Astrocyte (in vitro differentiated cells and primary cell): ENCODE measurements around the gene FSTL5. TPM values are rescaled to one million over a fixed set of nuclear protein-coding genes. Genes with fewer than 3 reads are reported as not detected.

Experiments used
- DNase-seq: peaks from one replicate; pipeline ENCODE4 v3.0.0-alpha.2; 2010; ENCODE audit warnings: low read depth
- FAIRE-seq: peaks from 2 replicates; lab custom pipeline; 2011; peaks lifted over from hg19 to GRCh38; lab: Jason Lieb, UNC
- H2AFZ ChIP-seq: 2 replicates; pipeline ENCODE4 v1.6.0; 2012; ENCODE audit warnings: low read depth, low read length, inconsistent platforms
- H3K27ac ChIP-seq: 2 replicates; pipeline ENCODE4 v1.5.1; 2011; ENCODE audit warnings: low read depth, low read length, inconsistent platforms
- H3K27me3 ChIP-seq: 2 replicates; pipeline ENCODE4 v1.6.0; 2011; ENCODE audit warnings: low read length, inconsistent platforms; ENCODE audit not compliant: insufficient read depth
- H3K36me3 ChIP-seq: 2 replicates; pipeline ENCODE4 v1.5.1; 2011; ENCODE audit warnings: low read length, inconsistent platforms; ENCODE audit not compliant: insufficient read depth
- H3K4me1 ChIP-seq: 2 replicates; pipeline ENCODE4 v1.5.1; 2011; ENCODE audit warnings: low read length, inconsistent platforms; ENCODE audit not compliant: insufficient read depth
- H3K4me2 ChIP-seq: 2 replicates; pipeline ENCODE4 v1.6.0; 2012; ENCODE audit warnings: low read length, inconsistent platforms
- H3K4me3 ChIP-seq: 2 replicates; pipeline ENCODE4 v1.5.1; 2011; ENCODE audit warnings: low read depth, mild to moderate bottlenecking, low read length, inconsistent platforms; ENCODE audit not compliant: insufficient read depth
- H3K79me2 ChIP-seq: 2 replicates; pipeline ENCODE4 v1.6.0; 2012; ENCODE audit warnings: mild to moderate bottlenecking, low read length, inconsistent platforms; ENCODE audit not compliant: insufficient read depth
- H3K9ac ChIP-seq: 2 replicates; pipeline ENCODE4 v1.6.0; 2012; ENCODE audit warnings: mild to moderate bottlenecking, low read length, inconsistent platforms
- H3K9me3 ChIP-seq: 2 replicates; pipeline ENCODE4 v1.5.1; 2012; ENCODE audit warnings: low read depth, mild to moderate bottlenecking, low read length, inconsistent platforms; ENCODE audit not compliant: insufficient read depth
- H4K20me1 ChIP-seq: 2 replicates; pipeline ENCODE4 v1.6.0; 2012; ENCODE audit warnings: low read length, inconsistent platforms; ENCODE audit not compliant: insufficient read depth
- H3K27ac Mint-ChIP-seq: one replicate; pipeline ENCODE4 v1.8.0; 2021; ENCODE audit warnings: mild to moderate bottlenecking, mixed read lengths; ENCODE audit not compliant: unreplicated experiment
- H3K27me3 Mint-ChIP-seq: one replicate; pipeline ENCODE4 v1.8.0; 2021; ENCODE audit warnings: low read depth, mixed read lengths; ENCODE audit not compliant: unreplicated experiment
- H3K36me3 Mint-ChIP-seq: one replicate; pipeline ENCODE4 v1.8.0; 2021; ENCODE audit warnings: low read depth, mixed read lengths; ENCODE audit not compliant: unreplicated experiment
- H3K4me1 Mint-ChIP-seq: one replicate; pipeline ENCODE4 v1.8.0; 2021; ENCODE audit warnings: low read depth, mixed read lengths; ENCODE audit not compliant: unreplicated experiment
- H3K4me3 Mint-ChIP-seq: one replicate; pipeline ENCODE4 v1.8.0; 2021; ENCODE audit warnings: mild to moderate bottlenecking, moderate library complexity, mixed read lengths; ENCODE audit not compliant: unreplicated experiment
- H3K9me3 Mint-ChIP-seq: one replicate; pipeline ENCODE4 v1.8.0; 2021; ENCODE audit warnings: mild to moderate bottlenecking, mixed read lengths; ENCODE audit not compliant: unreplicated experiment
- EZH2 ChIP-seq: IDR thresholded peaks from 2 replicates; pipeline ENCODE4 v1.6.1; 2012; ENCODE audit warnings: mild to moderate bottlenecking, low read length, inconsistent platforms; ENCODE audit not compliant: insufficient read depth
- total RNA-seq: library from RNA; stranded (reverse); gene quantifications from 2 replicates; pipeline ENCODE4 v1.2.1, GENCODE V29; 2021
- TF ChIP-seq, protein P1 (sequence below): IDR thresholded peaks from 2 replicates; pipeline ENCODE4 v1.5.1; 2011; ENCODE audit warnings: low read depth, mild to moderate bottlenecking, inconsistent platforms, low read length, moderate library complexity; ENCODE audit not compliant: insufficient read depth

Gene FSTL5
- total RNA-seq, 1 donor from 2014 or later, result 0.43 TPM

DNA sequence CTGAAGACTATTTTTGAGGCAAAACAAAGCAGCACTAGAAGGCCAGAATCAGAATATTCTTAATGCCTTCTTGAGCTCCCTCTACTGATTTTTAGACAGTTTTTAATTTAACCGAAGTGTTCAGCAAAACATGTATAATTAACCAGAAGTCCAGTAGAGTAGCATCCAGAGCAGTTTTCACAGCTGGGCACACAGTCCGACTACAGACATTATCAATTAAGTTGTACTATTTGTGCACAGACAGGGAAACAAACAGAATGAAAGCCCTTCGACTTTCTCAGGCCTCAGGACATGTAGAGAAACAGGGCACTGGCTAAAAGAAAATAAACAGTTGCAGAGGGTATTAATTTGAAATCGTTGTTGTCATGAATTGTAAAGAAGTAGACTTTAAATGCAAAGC lies 11.9 kb downstream of the FSTL5 start:
- no peaks in the 10 kb centered on the region for H3K4me1 ChIP-seq
- H3K27me3 ChIP-seq, result peaks cover 2% of the 10 kb centered on the region
- Mint-ChIP-seq H3K9me3 (no peaks in the 10 kb centered on the region), H3K4me3 (no peak overlapping the region), H3K4me1 (no peaks in the 10 kb centered on the region), H3K27me3 (no peaks in the 10 kb centered on the region), H3K36me3 (no peaks in the 10 kb centered on the region), H3K27ac (no peak overlapping the region)
- FAIRE-seq (no peak), DNase-seq (no peak)
- no peak overlapping the region for H3K4me2 ChIP-seq
- H3K9me3 ChIP-seq, result no peaks in the 10 kb centered on the region
- TF ChIP-seq EZH2, result no peak
- TF ChIP-seq, protein P1, sequence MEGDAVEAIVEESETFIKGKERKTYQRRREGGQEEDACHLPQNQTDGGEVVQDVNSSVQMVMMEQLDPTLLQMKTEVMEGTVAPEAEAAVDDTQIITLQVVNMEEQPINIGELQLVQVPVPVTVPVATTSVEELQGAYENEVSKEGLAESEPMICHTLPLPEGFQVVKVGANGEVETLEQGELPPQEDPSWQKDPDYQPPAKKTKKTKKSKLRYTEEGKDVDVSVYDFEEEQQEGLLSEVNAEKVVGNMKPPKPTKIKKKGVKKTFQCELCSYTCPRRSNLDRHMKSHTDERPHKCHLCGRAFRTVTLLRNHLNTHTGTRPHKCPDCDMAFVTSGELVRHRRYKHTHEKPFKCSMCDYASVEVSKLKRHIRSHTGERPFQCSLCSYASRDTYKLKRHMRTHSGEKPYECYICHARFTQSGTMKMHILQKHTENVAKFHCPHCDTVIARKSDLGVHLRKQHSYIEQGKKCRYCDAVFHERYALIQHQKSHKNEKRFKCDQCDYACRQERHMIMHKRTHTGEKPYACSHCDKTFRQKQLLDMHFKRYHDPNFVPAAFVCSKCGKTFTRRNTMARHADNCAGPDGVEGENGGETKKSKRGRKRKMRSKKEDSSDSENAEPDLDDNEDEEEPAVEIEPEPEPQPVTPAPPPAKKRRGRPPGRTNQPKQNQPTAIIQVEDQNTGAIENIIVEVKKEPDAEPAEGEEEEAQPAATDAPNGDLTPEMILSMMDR, result no peak
- H3K27ac ChIP-seq, result no peak overlapping the region
- no peaks in the 10 kb centered on the region for H3K36me3 ChIP-seq
- no peak overlapping the region for H3K4me3 ChIP-seq
- H3K79me2 ChIP-seq, result no peaks in the 10 kb centered on the region
- no peak overlapping the region for H3K9ac ChIP-seq
- H4K20me1 ChIP-seq, result no peaks in the 10 kb centered on the region
- peak overlapping the region; percentile 31 for H2AFZ ChIP-seq

- H3K4me3 Mint-ChIP-seq, result no peak overlapping the region
- Histone ChIP-seq H4K20me1 (no peaks in the 10 kb centered on the region), H3K9ac (no peak overlapping the region), H3K36me3 (no peaks in the 10 kb centered on the region), H2AFZ (no peak overlapping the region), H3K4me1 (no peaks in the 10 kb centered on the region), H3K4me2 (no peak overlapping the region), H3K9me3 (no peaks in the 10 kb centered on the region), H3K27ac (no peak overlapping the region), H3K27me3 (peaks cover 2% of the 10 kb centered on the region), H3K4me3 (no peak overlapping the region), H3K79me2 (no peaks in the 10 kb centered on the region)
- TF ChIP-seq EZH2, result no peak
- TF ChIP-seq, protein P1, result no peak
- H3K27me3 Mint-ChIP-seq, result no peaks in the 10 kb centered on the region
- H3K36me3 Mint-ChIP-seq, result no peaks in the 10 kb centered on the region
- H3K9me3 Mint-ChIP-seq, result no peaks in the 10 kb centered on the region
- no peaks in the 10 kb centered on the region for H3K4me1 Mint-ChIP-seq
- no peak for DNase-seq
- FAIRE-seq, result no peak
- H3K27ac Mint-ChIP-seq, result no peak overlapping the region
These were observed 12.4 kb downstream of the FSTL5 start for GRCh38 chr4:162151386-162151785.

- Histone ChIP-seq H3K4me2 (no peak overlapping the region), H3K4me3 (no peak overlapping the region), H3K79me2 (no peaks in the 10 kb centered on the region), H3K27me3 (no peaks in the 10 kb centered on the region), H3K27ac (no peak overlapping the region), H2AFZ (no peak overlapping the region), H3K9ac (no peak overlapping the region), H3K36me3 (no peaks in the 10 kb centered on the region), H3K9me3 (no peaks in the 10 kb centered on the region), H4K20me1 (no peaks in the 10 kb centered on the region), H3K4me1 (no peaks in the 10 kb centered on the region)
- H3K27ac Mint-ChIP-seq, result no peak overlapping the region
- H3K4me3 Mint-ChIP-seq, result no peak overlapping the region
- no peaks in the 10 kb centered on the region for H3K9me3 Mint-ChIP-seq
- no peaks in the 10 kb centered on the region for H3K27me3 Mint-ChIP-seq
- TF ChIP-seq, protein P1, result no peak
- no peak for TF ChIP-seq EZH2
- no peaks in the 10 kb centered on the region for H3K4me1 Mint-ChIP-seq
- H3K36me3 Mint-ChIP-seq, result no peaks in the 10 kb centered on the region
- DNase-seq (no peak), FAIRE-seq (no peak)
These were observed 14.2 kb downstream of the FSTL5 start for GRCh38 chr4:162149644-162150043.
